ENCODE data around the gene CIAPIN1. TPM values are rescaled to one million over a fixed set of nuclear protein-coding genes. Genes with fewer than 3 reads are reported as not detected.

Gene CIAPIN1
- total RNA-seq, 1 donor from 2014 or later = 37.0 TPM

DNA sequence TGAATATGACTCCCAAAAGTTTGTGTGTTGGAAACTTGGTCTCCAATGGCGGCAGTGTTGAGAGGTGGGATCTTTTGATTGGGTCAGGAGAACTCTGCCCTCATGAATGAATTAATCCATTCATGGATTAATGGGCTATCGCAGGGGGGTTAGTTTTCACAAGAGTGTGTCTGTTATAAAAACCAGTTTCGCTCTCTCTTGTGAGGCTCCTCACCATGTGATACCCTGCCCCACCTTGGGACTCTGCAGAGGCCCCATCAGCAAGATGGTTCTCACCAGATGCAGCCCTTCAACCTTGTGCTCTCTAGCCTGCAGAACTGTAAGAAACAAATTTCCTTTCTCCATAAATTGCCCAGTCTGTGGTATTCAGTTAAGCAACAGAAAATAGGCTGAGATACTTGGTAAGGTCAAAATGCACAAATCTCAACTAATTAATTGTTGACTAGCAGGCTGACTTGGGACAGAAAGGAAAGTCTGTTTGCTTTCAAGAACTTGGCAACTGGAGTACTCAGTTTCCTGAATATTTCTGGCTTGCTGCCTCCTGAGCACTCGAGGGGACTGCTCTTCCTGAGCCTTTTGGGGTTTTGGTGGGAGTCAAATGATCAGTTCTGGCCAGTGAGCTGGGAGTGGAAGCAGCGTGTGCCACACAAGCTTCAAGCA, 56.4 kb downstream of the CIAPIN1 start:
- no peak for ATAC-seq
- H3K4me3 ChIP-seq = no peak overlapping the region
- H3K4me1 ChIP-seq = peaks cover 7% of the 10 kb centered on the region
- H3K27ac ChIP-seq = no peak overlapping the region
- H3K9me3 ChIP-seq = no peaks in the 10 kb centered on the region
- TF ChIP-seq, protein P1, sequence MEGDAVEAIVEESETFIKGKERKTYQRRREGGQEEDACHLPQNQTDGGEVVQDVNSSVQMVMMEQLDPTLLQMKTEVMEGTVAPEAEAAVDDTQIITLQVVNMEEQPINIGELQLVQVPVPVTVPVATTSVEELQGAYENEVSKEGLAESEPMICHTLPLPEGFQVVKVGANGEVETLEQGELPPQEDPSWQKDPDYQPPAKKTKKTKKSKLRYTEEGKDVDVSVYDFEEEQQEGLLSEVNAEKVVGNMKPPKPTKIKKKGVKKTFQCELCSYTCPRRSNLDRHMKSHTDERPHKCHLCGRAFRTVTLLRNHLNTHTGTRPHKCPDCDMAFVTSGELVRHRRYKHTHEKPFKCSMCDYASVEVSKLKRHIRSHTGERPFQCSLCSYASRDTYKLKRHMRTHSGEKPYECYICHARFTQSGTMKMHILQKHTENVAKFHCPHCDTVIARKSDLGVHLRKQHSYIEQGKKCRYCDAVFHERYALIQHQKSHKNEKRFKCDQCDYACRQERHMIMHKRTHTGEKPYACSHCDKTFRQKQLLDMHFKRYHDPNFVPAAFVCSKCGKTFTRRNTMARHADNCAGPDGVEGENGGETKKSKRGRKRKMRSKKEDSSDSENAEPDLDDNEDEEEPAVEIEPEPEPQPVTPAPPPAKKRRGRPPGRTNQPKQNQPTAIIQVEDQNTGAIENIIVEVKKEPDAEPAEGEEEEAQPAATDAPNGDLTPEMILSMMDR (IDR thresholded peaks at IDR 0.05) = no peak
- no peaks in the 10 kb centered on the region for H3K36me3 ChIP-seq
- DNase-seq = no peak
- intact Hi-C loops (cut with DNase I) = no loop called here
- H3K27me3 ChIP-seq (ENCODE audit: low read depth) = no peaks in the 10 kb centered on the region

DNA sequence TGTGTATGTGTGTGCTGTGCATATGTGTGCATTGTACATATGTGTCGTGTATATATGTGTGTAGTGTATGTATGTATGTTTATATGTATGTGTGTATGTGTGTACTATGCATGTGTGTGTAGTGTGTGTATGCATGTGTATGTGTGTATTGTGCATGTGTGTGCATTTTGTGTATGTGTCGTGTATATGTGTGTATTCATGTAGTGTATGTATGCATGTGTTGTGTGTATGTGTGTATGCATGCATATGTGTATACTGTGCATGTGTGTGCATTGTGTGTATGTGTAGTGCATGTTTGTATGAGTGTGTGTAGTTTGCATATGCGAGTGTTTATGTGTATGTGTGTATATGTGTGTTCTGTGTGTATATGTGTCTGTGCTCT, 58.1 kb downstream of the CIAPIN1 start:
- Histone ChIP-seq H3K27ac (no peak overlapping the region), H3K4me3 (no peak overlapping the region), H3K4me1 (peaks cover 14% of the 10 kb centered on the region), H3K27me3 (ENCODE audit: low read depth) (no peaks in the 10 kb centered on the region), H3K9me3 (no peaks in the 10 kb centered on the region), H3K36me3 (no peaks in the 10 kb centered on the region)
- intact Hi-C loops (cut with DNase I) = no loop called here
- no peak for ATAC-seq
- TF ChIP-seq, protein P1 (IDR thresholded peaks at IDR 0.05) = no peak
- no peak for DNase-seq

- intact Hi-C loops (cut with DNase I) = no loop called here
- Histone ChIP-seq H3K27me3 (ENCODE audit: low read depth) (no peaks in the 10 kb centered on the region), H3K27ac (no peak overlapping the region), H3K4me3 (no peak overlapping the region), H3K4me1 (peaks cover 19% of the 10 kb centered on the region), H3K36me3 (no peaks in the 10 kb centered on the region), H3K9me3 (no peaks in the 10 kb centered on the region)
- TF ChIP-seq, protein P1 (IDR thresholded peaks at IDR 0.05) = no peak
- DNase-seq (no peak), ATAC-seq (peak; percentile 47 to 55)
These were observed 58.7 kb downstream of the CIAPIN1 start for GRCh38 chr16:57388359-57389086.

DNA sequence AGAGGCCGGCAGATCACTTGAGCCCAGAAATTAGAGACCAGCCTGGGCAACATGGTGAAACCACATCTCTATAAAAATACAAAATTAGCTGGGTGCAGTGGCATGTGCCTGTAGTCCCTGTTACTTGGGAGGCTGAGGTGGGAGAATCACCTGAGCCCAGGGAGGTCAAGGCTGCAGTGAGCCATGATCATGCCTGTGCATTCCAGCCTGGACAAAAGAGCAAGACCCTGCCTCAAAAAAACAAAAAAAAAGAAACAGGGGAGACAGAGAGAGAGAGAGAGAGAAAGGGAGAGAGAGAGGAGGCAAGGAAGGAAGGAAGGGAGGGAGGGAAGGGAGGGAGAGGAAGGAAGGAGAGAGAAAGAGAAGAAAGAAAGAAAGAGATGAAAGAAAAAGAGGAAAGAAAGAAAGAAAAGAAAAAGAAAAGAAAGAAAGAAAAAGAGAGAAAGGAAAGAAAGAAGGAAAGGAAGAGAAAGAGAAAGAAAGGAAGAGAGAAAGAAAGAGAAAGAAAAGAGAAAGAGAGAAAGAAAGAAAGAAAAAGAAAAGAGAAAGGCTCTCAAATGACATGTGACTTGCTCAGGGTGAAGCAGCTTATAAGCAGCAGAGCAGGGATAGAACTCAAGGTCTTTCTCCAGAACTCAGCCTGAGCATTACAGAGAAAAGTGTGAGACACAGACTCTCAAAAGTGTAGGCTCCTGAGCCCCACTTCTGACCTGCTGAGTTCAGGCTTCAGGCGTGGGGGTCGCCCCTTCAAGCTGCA, 59.4 kb downstream of the CIAPIN1 start:
- intact Hi-C loops (cut with DNase I) = no loop called here
- Histone ChIP-seq H3K4me3 (no peak overlapping the region), H3K9me3 (no peaks in the 10 kb centered on the region), H3K4me1 (peaks cover 20% of the 10 kb centered on the region), H3K27ac (no peak overlapping the region), H3K27me3 (ENCODE audit: low read depth) (no peaks in the 10 kb centered on the region), H3K36me3 (no peaks in the 10 kb centered on the region)
- ATAC-seq = no peak
- DNase-seq = no peak
- TF ChIP-seq, protein P1 (IDR thresholded peaks at IDR 0.05) = no peak

GRCh38 chr16:57386381-57386951, 60.7 kb downstream of the CIAPIN1 start:
- Histone ChIP-seq H3K4me1 (peaks cover 23% of the 10 kb centered on the region), H3K36me3 (peaks cover 11% of the 10 kb centered on the region), H3K27me3 (ENCODE audit: low read depth) (no peaks in the 10 kb centered on the region), H3K27ac (no peak overlapping the region), H3K4me3 (no peak overlapping the region), H3K9me3 (no peaks in the 10 kb centered on the region)
- ATAC-seq = no peak
- DNase-seq = no peak
- intact Hi-C loops (cut with DNase I) = no loop called here
- TF ChIP-seq, protein P1 (IDR thresholded peaks at IDR 0.05) = no peak

All from lower lobe of right lung (tissue), 2 donors.